Neural cell (in vitro differentiated cells): ENCODE data around the gene RPL15. TPM values are rescaled to one million over a fixed set of nuclear protein-coding genes. Genes with fewer than 3 reads are reported as not detected.
"Not testable (repeated sequence)": the region's sequence is repeated elsewhere in the genome, so short reads cannot be mapped to it uniquely, and the experiment has no call there.

Experiments used
- H2AFZ ChIP-seq: fragments of 200-600, 300-800 bp; sonication (generic), shearing (Covaris generic); 2 replicates; pipeline ENCODE4 v1.6.0; 2014; ENCODE audit warnings: low read depth, mild to moderate bottlenecking, antibody characterized with exemption, low read length, moderate library complexity
- H3F3A ChIP-seq: fragments of 200-600 bp; shearing (Covaris generic); 2 replicates; pipeline ENCODE4 v1.6.1; 2016; ENCODE audit warnings: mild to moderate bottlenecking, moderate library complexity, mixed read lengths, antibody characterized with exemption, low read length; ENCODE audit not compliant: insufficient read depth, poor library complexity, severe bottlenecking
- H3K27ac ChIP-seq: fragments of 200-600, 300-800 bp; sonication (generic), shearing (Covaris generic); 2 replicates; pipeline ENCODE4 v1.5.1; 2014; ENCODE audit warnings: mild to moderate bottlenecking, low read length, moderate library complexity
- H3K27me3 ChIP-seq: fragments of 300-800, 200-600 bp; sonication (generic), shearing (Covaris generic); 2 replicates; pipeline ENCODE4 v1.6.0; 2014; ENCODE audit warnings: mild to moderate bottlenecking, low read depth, low read length, moderate library complexity; ENCODE audit not compliant: insufficient read depth
- H3K36me3 ChIP-seq: fragments of 300-800, 200-600 bp; sonication (generic), shearing (Covaris generic); 2 replicates; pipeline ENCODE4 v1.5.1; 2014; ENCODE audit warnings: mild to moderate bottlenecking, antibody characterized with exemption, low read length, moderate library complexity; ENCODE audit not compliant: insufficient read depth
- H3K4me2 ChIP-seq: fragments of 300-800, 200-600 bp; sonication (generic), shearing (Covaris generic); 2 replicates; pipeline ENCODE4 v1.6.0; 2014; ENCODE audit warnings: mild to moderate bottlenecking, low read length
- H3K4me3 ChIP-seq: fragments of 300-800, 200-600 bp; sonication (generic), shearing (Covaris generic); 2 replicates; pipeline ENCODE4 v1.5.1; 2014; ENCODE audit warnings: mild to moderate bottlenecking, low read length, moderate library complexity
- H3K79me2 ChIP-seq: fragments of 200-600 bp; shearing (Covaris generic); replicated peaks from 2 replicates; pipeline ENCODE4 v1.6.0; 2014; ENCODE audit warnings: mild to moderate bottlenecking, low read length, moderate library complexity; ENCODE audit not compliant: insufficient read depth
- H3K9ac ChIP-seq: fragments of 300-800, 200-600 bp; sonication (generic), shearing (Covaris generic); 2 replicates; pipeline ENCODE4 v1.6.1; 2016; ENCODE audit warnings: mild to moderate bottlenecking, low read length, mixed read lengths
- H3K9me2 ChIP-seq: fragments of 200-600 bp; shearing (Covaris generic); 2 replicates; pipeline ENCODE4 v1.6.1; 2016; ENCODE audit warnings: mild to moderate bottlenecking, low read length, mixed read lengths; ENCODE audit not compliant: insufficient read depth
- H3K9me3 ChIP-seq: fragments of 200-600, 300-800 bp; sonication (generic), shearing (Covaris generic); 2 replicates; pipeline ENCODE4 v1.6.1; 2016; ENCODE audit warnings: mild to moderate bottlenecking, mixed run types, low read length, moderate library complexity, mixed read lengths
- H4K20me1 ChIP-seq: fragments of 200-600 bp; shearing (Covaris generic); 2 replicates; pipeline ENCODE4 v1.6.1; 2016; ENCODE audit warnings: mild to moderate bottlenecking, mixed run types; ENCODE audit not compliant: insufficient read depth
- CTCF ChIP-seq: fragments of 450-650 bp; IDR thresholded peaks from 2 replicates; pipeline ENCODE4 v1.5.1; 2014; ENCODE audit warnings: antibody characterized with exemption, mild to moderate bottlenecking, moderate library complexity; ENCODE audit not compliant: poor library complexity, severe bottlenecking
- EP300 ChIP-seq: fragments of 450-650 bp; conservative IDR thresholded peaks from 2 replicates; pipeline ENCODE4 v1.6.1; 2014; ENCODE audit warnings: antibody characterized with exemption, mild to moderate bottlenecking, moderate library complexity; ENCODE audit not compliant: poor library complexity, severe bottlenecking
- EZH2 ChIP-seq: fragments of 200-600, 300-800 bp; shearing (Covaris generic), sonication (generic); IDR thresholded peaks from 2 replicates; pipeline ENCODE4 v1.6.1; 2014; ENCODE audit warnings: antibody characterized with exemption, low read length, borderline replicate concordance, mild to moderate bottlenecking; ENCODE audit not compliant: insufficient read depth, poor library complexity, severe bottlenecking
- MXI1 ChIP-seq: fragments of 450-650 bp; conservative IDR thresholded peaks from 2 replicates; pipeline ENCODE4 v1.6.1; 2014; ENCODE audit warnings: antibody characterized with exemption, mild to moderate bottlenecking; ENCODE audit not compliant: poor library complexity, severe bottlenecking
- POLR2AphosphoS5 ChIP-seq: IDR thresholded peaks from 2 replicates; pipeline ENCODE4 v1.6.1; 2012
- REST ChIP-seq: IDR thresholded peaks from 2 replicates; pipeline ENCODE4 v1.6.1; 2012; ENCODE audit warnings: borderline replicate concordance
- SMC3 ChIP-seq: fragments of 450-650 bp; conservative IDR thresholded peaks from 2 replicates; pipeline ENCODE4 v1.6.1; 2014; ENCODE audit warnings: antibody characterized with exemption, mild to moderate bottlenecking, moderate library complexity; ENCODE audit not compliant: poor library complexity
- TAF1 ChIP-seq: IDR thresholded peaks from 2 replicates; pipeline ENCODE4 v1.6.1; 2012; ENCODE audit warnings: low read depth
- polyA plus RNA-seq: library from polyadenylated mRNA; depleted of rRNA; stranded (reverse); fragments of >200 nt; gene quantifications from 2 replicates; pipeline ENCODE4 v1.2.3, GENCODE V29; 2014

Gene RPL15
- polyA plus RNA-seq, 1 donor from 2014 or later: 3,247 TPM

DNA sequence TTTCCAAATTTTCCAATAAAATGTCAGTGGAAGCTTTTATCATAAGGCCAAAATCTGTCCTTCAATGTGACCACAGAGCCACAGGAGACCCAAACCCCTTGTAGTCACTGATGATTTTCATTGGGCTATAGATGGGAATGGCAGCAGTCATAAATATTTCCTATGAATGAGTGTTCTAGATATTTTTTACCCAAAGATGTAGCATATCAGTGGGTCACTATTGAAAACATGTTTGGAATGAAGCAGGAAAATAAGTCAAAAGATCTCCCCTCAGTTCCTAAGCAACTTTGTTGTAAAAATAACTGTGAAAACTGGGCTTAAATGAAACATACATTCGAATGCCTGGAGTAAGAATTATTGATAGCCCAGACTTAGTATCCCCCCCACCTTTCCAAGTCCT, 49.1 kb upstream of the RPL15 start:
- peaks cover 4% of the 10 kb centered on the region for H3K79me2 ChIP-seq
- H4K20me1 ChIP-seq: no peaks in the 10 kb centered on the region
- H3K27ac ChIP-seq: no peak overlapping the region
- H3K9me2 ChIP-seq: no peaks in the 10 kb centered on the region
- TF ChIP-seq SMC3 (no peak), TAF1 (no peak), EZH2 (no peak), CTCF (no peak), REST (no peak), POLR2AphosphoS5 (no peak), EP300 (no peak)
- no peaks in the 10 kb centered on the region for H3K36me3 ChIP-seq
- H3K9me3 ChIP-seq: no peaks in the 10 kb centered on the region
- H3K4me2 ChIP-seq: no peak overlapping the region
- no peak overlapping the region for H3K9ac ChIP-seq
- H3K4me3 ChIP-seq: no peak overlapping the region
- H2AFZ ChIP-seq: no peak overlapping the region
- H3F3A ChIP-seq: no peaks in the 10 kb centered on the region
- H3K27me3 ChIP-seq: no peaks in the 10 kb centered on the region

- Histone ChIP-seq H3K79me2 (no peaks in the 10 kb centered on the region), H3K27ac (no peak overlapping the region), H3F3A (no peaks in the 10 kb centered on the region), H3K9ac (no peak overlapping the region), H3K27me3 (no peaks in the 10 kb centered on the region), H2AFZ (no peak overlapping the region), H3K4me3 (no peak overlapping the region), H3K4me2 (no peak overlapping the region), H3K36me3 (no peaks in the 10 kb centered on the region), H3K9me3 (no peaks in the 10 kb centered on the region), H4K20me1 (no peaks in the 10 kb centered on the region), H3K9me2 (no peaks in the 10 kb centered on the region)
- no peak for TF ChIP-seq MXI1
- no peak for TF ChIP-seq CTCF
Measured at GRCh38 chr3:23869977-23870662, 46.8 kb upstream of the RPL15 start.

DNA sequence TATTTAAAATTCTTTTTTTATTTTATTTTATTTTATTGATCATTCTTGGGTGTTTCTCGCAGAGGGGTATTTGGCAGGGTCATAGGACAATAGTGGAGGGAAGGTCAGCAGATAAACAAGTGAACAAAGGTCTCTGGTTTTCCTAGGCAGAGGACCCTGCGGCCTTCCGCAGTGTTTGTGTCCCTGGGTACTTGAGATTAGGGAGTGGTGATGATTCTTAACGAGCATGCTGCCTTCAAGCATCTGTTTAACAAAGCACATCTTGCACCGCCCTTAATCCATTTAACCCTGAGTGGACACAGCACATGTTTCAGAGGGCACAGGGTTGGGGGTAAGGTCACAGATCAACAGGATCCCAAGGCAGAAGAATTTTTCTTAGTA, 46.3 kb upstream of the RPL15 start:
- not testable (repeated sequence) for H3K79me2 ChIP-seq, H4K20me1 ChIP-seq, H2AFZ ChIP-seq

DNA sequence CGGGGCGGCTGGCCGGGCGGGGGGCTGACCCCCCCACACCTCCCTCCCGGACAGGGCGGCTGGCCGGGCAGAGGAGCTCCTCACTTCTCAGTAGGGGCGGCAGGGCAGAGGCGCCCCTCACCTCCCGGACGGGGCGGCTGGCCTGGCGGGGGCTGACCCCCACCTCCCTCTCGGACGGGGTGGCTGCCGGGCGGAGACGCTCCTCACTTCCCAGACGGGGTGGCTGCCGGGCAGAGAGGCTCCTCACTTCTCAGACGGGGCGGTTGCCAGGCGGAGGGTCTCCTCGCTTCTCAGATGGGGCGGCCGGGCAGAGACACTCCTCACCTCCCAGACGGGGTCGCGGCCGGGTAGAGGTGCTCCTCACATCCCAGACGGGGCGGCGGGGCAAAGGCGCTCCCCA, 45.6 kb upstream of the RPL15 start:
- H3K27me3 ChIP-seq, H4K20me1 ChIP-seq, H3K4me3 ChIP-seq, H3K36me3 ChIP-seq, H3F3A ChIP-seq, H3K4me2 ChIP-seq, H3K9me2 ChIP-seq, H3K27ac ChIP-seq, H3K79me2 ChIP-seq, H3K9ac ChIP-seq, H2AFZ ChIP-seq, H3K9me3 ChIP-seq: not testable (repeated sequence)

More for the DNA sequence above, 46.3 kb upstream of the RPL15 start:
- not testable (repeated sequence) for H3K9me3 ChIP-seq, H3K27ac ChIP-seq, H3F3A ChIP-seq, H3K4me3 ChIP-seq, H3K9ac ChIP-seq, H3K9me2 ChIP-seq, H3K27me3 ChIP-seq, H3K36me3 ChIP-seq, H3K4me2 ChIP-seq
